ENCODE data around the gene ITGAV.
A peak's percentile ranks its signal among the peaks of the same experiment; 100 is the strongest.
"Not testable (repeated sequence)": the region's sequence is repeated elsewhere in the genome, so short reads cannot be mapped to it uniquely, and the experiment has no call there.

The ITGAV gene

GRCh38 chr2:186569127-186569526 is 20.7 kb upstream of the ITGAV start:
- not testable (repeated sequence) for H2BK12ac ChIP-seq (ENCODE audit: low read length); H4K8ac ChIP-seq (ENCODE audit: low read depth, low read length); H3K9me3 ChIP-seq (ENCODE audit: insufficient read depth, low read depth, low read length); H2BK120ac ChIP-seq (ENCODE audit: insufficient read depth, low read length, poor library complexity); H3K79me2 ChIP-seq (ENCODE audit: control insufficient read depth, insufficient read depth, low read length, poor library complexity); H4K12ac ChIP-seq (ENCODE audit: low read depth, low read length); H3K4ac ChIP-seq (ENCODE audit: low read depth, low read length); H3K18ac ChIP-seq (ENCODE audit: low read length); H3K14ac ChIP-seq (ENCODE audit: low read length); H3K36me3 ChIP-seq (ENCODE audit: control insufficient read depth in 1 of 2, insufficient read depth in 2 of 2, low read length in 2 of 2); H2BK5ac ChIP-seq (ENCODE audit: low read depth, low read length, poor library complexity); H3K79me1 ChIP-seq (ENCODE audit: low read length); H3K4me3 ChIP-seq (ENCODE audit: low read depth, low read length); H2AK5ac ChIP-seq (ENCODE audit: low read length); H3K23ac ChIP-seq (ENCODE audit: low read length); H3K27me3 ChIP-seq (ENCODE audit: insufficient read depth, low read length); H3K9ac ChIP-seq (ENCODE audit: low read length); H3K27ac ChIP-seq (ENCODE audit: low read depth, low read length); H4K91ac ChIP-seq (ENCODE audit: low read depth, low read length); H2AFZ ChIP-seq (ENCODE audit: insufficient read depth, low read length, poor library complexity); DNase-seq; H3K4me1 ChIP-seq (ENCODE audit: control insufficient read depth in 1 of 2, insufficient read depth in 2 of 2, low read length in 2 of 2); H3K4me2 ChIP-seq (ENCODE audit: low read length)
- WGBS (ENCODE audit: extremely low coverage, insufficient coverage, insufficient read length), result no CpG with 5 or more reads among the region's 1 CpG

GRCh38 chr2:186569897-186570296 is 20.0 kb upstream of the ITGAV start:
- H2AK5ac ChIP-seq (ENCODE audit: low read length), result no peak overlapping the region
- H3K4me3 ChIP-seq (ENCODE audit: low read depth, low read length), result no peak overlapping the region
- H3K18ac ChIP-seq (ENCODE audit: low read length), result no peak overlapping the region
- H3K14ac ChIP-seq (ENCODE audit: low read length), result no peak overlapping the region
- H4K8ac ChIP-seq (ENCODE audit: low read depth, low read length), result no peak overlapping the region
- H3K9me3 ChIP-seq (ENCODE audit: insufficient read depth, low read depth, low read length), result no peaks in the 10 kb centered on the region
- peak overlapping the region; percentile 5 for H3K27ac ChIP-seq (ENCODE audit: low read depth, low read length)
- no CpG with 5 or more reads among the region's 2 CpGs for WGBS (ENCODE audit: extremely low coverage, insufficient coverage, insufficient read length)
- no peak overlapping the region for H3K23ac ChIP-seq (ENCODE audit: low read length)
- H3K79me2 ChIP-seq (ENCODE audit: control insufficient read depth, insufficient read depth, low read length, poor library complexity), result no peaks in the 10 kb centered on the region
- H3K9ac ChIP-seq (ENCODE audit: low read length), result no peak overlapping the region
- no peak overlapping the region for H2BK5ac ChIP-seq (ENCODE audit: low read depth, low read length, poor library complexity)
- no peaks in the 10 kb centered on the region for H3K36me3 ChIP-seq (ENCODE audit: control insufficient read depth in 1 of 2, insufficient read depth in 2 of 2, low read length in 2 of 2)
- no peak overlapping the region for H2BK12ac ChIP-seq (ENCODE audit: low read length)
- H3K4ac ChIP-seq (ENCODE audit: low read depth, low read length), result no peak overlapping the region
- H4K91ac ChIP-seq (ENCODE audit: low read depth, low read length), result no peak overlapping the region
- peaks cover 6 to 7% of the 10 kb centered on the region in 2 experiments for H3K4me1 ChIP-seq (ENCODE audit: control insufficient read depth in 1 of 2, insufficient read depth in 2 of 2, low read length in 2 of 2)
- H3K27me3 ChIP-seq (ENCODE audit: insufficient read depth, low read length), result no peaks in the 10 kb centered on the region
- no peak overlapping the region for H3K4me2 ChIP-seq (ENCODE audit: low read length)
- no peak for DNase-seq
- peaks cover 10% of the 10 kb centered on the region for H3K79me1 ChIP-seq (ENCODE audit: low read length)
- no peak overlapping the region for H2AFZ ChIP-seq (ENCODE audit: insufficient read depth, low read length, poor library complexity)
- no peak overlapping the region for H2BK120ac ChIP-seq (ENCODE audit: insufficient read depth, low read length, poor library complexity)
- no peak overlapping the region for H4K12ac ChIP-seq (ENCODE audit: low read depth, low read length)

DNA sequence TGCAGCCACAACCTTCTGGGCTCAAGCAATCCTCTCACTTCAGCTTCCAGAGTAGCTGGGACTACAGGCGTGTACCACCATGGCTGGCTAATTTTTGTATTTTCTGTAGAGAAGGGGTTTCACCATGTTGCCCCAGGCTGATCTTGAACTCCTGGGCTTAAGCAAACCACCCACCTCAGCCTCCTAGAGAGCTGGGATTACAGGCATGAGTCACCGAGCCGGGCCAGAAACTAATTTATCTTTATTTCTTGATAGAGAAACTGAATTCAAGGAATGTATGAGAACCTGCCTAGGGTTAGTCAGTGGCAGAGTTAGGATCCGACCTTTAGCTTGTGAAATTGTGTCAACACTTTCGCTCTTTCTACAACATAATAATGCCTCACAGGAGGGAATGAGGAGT is 19.3 kb upstream of the ITGAV start:
- peaks cover 10% of the 10 kb centered on the region for H3K79me1 ChIP-seq (ENCODE audit: low read length)
- H2AK5ac ChIP-seq (ENCODE audit: low read length), result peak overlapping the region; percentile 89
- H3K27me3 ChIP-seq (ENCODE audit: insufficient read depth, low read length), result no peaks in the 10 kb centered on the region
- WGBS (ENCODE audit: extremely low coverage, insufficient coverage, insufficient read length), result no CpG with 5 or more reads among the region's 5 CpGs
- no peaks in the 10 kb centered on the region for H3K36me3 ChIP-seq (ENCODE audit: control insufficient read depth in 1 of 2, insufficient read depth in 2 of 2, low read length in 2 of 2)
- peak overlapping the region; percentile 71 for H3K27ac ChIP-seq (ENCODE audit: low read depth, low read length)
- H3K9me3 ChIP-seq (ENCODE audit: insufficient read depth, low read depth, low read length), result no peaks in the 10 kb centered on the region
- H3K4me1 ChIP-seq (ENCODE audit: control insufficient read depth in 1 of 2, insufficient read depth in 2 of 2, low read length in 2 of 2), result peaks cover 6 to 7% of the 10 kb centered on the region in 2 experiments
- H3K4ac ChIP-seq (ENCODE audit: low read depth, low read length), result peak overlapping the region; percentile 83
- H3K79me2 ChIP-seq (ENCODE audit: control insufficient read depth, insufficient read depth, low read length, poor library complexity), result no peaks in the 10 kb centered on the region
- peak overlapping the region; percentile 26 for H4K12ac ChIP-seq (ENCODE audit: low read depth, low read length)
- H2BK12ac ChIP-seq (ENCODE audit: low read length), result peak overlapping the region; percentile 99
- no peak overlapping the region for H3K4me3 ChIP-seq (ENCODE audit: low read depth, low read length)
- peak overlapping the region; percentile 91 for H3K14ac ChIP-seq (ENCODE audit: low read length)
- peak overlapping the region; percentile 59 for H3K18ac ChIP-seq (ENCODE audit: low read length)
- peak overlapping the region; percentile 96 for H2BK120ac ChIP-seq (ENCODE audit: insufficient read depth, low read length, poor library complexity)
- H4K8ac ChIP-seq (ENCODE audit: low read depth, low read length), result peak overlapping the region; percentile 84
- no peak overlapping the region for H2AFZ ChIP-seq (ENCODE audit: insufficient read depth, low read length, poor library complexity)
- H4K91ac ChIP-seq (ENCODE audit: low read depth, low read length), result peak overlapping the region; percentile 96
- peak; percentile 78 to 82 for DNase-seq
- H3K9ac ChIP-seq (ENCODE audit: low read length), result no peak overlapping the region
- no peak overlapping the region for H3K23ac ChIP-seq (ENCODE audit: low read length)
- peak overlapping the region; percentile 92 for H2BK5ac ChIP-seq (ENCODE audit: low read depth, low read length, poor library complexity)
- no peak overlapping the region for H3K4me2 ChIP-seq (ENCODE audit: low read length)

- no peak for DNase-seq
- peak overlapping the region; percentile 25 for H3K18ac ChIP-seq (ENCODE audit: low read length)
- peaks cover 18% of the 10 kb centered on the region for H3K79me1 ChIP-seq (ENCODE audit: low read length)
- H2AK5ac ChIP-seq (ENCODE audit: low read length), result peak overlapping the region; percentile 60
- no peak overlapping the region for H3K4me3 ChIP-seq (ENCODE audit: low read depth, low read length)
- H2AFZ ChIP-seq (ENCODE audit: insufficient read depth, low read length, poor library complexity), result no peak overlapping the region
- peak overlapping the region; percentile 48 for H2BK120ac ChIP-seq (ENCODE audit: insufficient read depth, low read length, poor library complexity)
- WGBS (ENCODE audit: extremely low coverage, insufficient coverage, insufficient read length), result no CpG with 5 or more reads among the region's 5 CpGs
- H3K4me2 ChIP-seq (ENCODE audit: low read length), result no peak overlapping the region
- peak overlapping the region; percentile 90 for H3K14ac ChIP-seq (ENCODE audit: low read length)
- no peaks in the 10 kb centered on the region for H3K9me3 ChIP-seq (ENCODE audit: insufficient read depth, low read depth, low read length)
- no peaks in the 10 kb centered on the region for H3K27me3 ChIP-seq (ENCODE audit: insufficient read depth, low read length)
- H3K4me1 ChIP-seq (ENCODE audit: control insufficient read depth in 1 of 2, insufficient read depth in 2 of 2, low read length in 2 of 2), result peaks cover 6 to 10% of the 10 kb centered on the region in 2 experiments
- H2BK12ac ChIP-seq (ENCODE audit: low read length), result peak overlapping the region; percentile 84
- H3K36me3 ChIP-seq (ENCODE audit: control insufficient read depth in 1 of 2, insufficient read depth in 2 of 2, low read length in 2 of 2), result no peaks in the 10 kb centered on the region
- H4K91ac ChIP-seq (ENCODE audit: low read depth, low read length), result peak overlapping the region; percentile 66
- H3K23ac ChIP-seq (ENCODE audit: low read length), result no peak overlapping the region
- H4K8ac ChIP-seq (ENCODE audit: low read depth, low read length), result peak overlapping the region; percentile 73
- H3K4ac ChIP-seq (ENCODE audit: low read depth, low read length), result peak overlapping the region; percentile 69
- peak overlapping the region; percentile 2 for H3K27ac ChIP-seq (ENCODE audit: low read depth, low read length)
- no peak overlapping the region for H3K9ac ChIP-seq (ENCODE audit: low read length)
- H3K79me2 ChIP-seq (ENCODE audit: control insufficient read depth, insufficient read depth, low read length, poor library complexity), result no peaks in the 10 kb centered on the region
- H2BK5ac ChIP-seq (ENCODE audit: low read depth, low read length, poor library complexity), result peak overlapping the region; percentile 93
- no peak overlapping the region for H4K12ac ChIP-seq (ENCODE audit: low read depth, low read length)
These were observed 17.2 kb upstream of the ITGAV start for GRCh38 chr2:186572705-186573104.
